SU-DHL-6 (cell line): ENCODE results near the gene SEMA4C.

Source experiments
- EZH2phosphoT487 ChIP-seq: fragments of 200-600 bp; sonication (generic), shearing (Covaris generic); conservative IDR thresholded peaks from 2 replicates; pipeline ENCODE4 v1.6.1; 2018; ENCODE audit warnings: mild to moderate bottlenecking, antibody characterized with exemption, low read length, moderate library complexity, mixed read lengths
- TF ChIP-seq, protein P1 (sequence below): fragments of 200-600 bp; sonication (generic); IDR thresholded peaks from one replicate; pipeline ENCODE4 v1.5.1; 2017; ENCODE audit warnings: antibody characterized with exemption, mild to moderate bottlenecking, low read length, moderate library complexity; ENCODE audit not compliant: insufficient read depth, poor library complexity, severe bottlenecking

- TF ChIP-seq, protein P1, sequence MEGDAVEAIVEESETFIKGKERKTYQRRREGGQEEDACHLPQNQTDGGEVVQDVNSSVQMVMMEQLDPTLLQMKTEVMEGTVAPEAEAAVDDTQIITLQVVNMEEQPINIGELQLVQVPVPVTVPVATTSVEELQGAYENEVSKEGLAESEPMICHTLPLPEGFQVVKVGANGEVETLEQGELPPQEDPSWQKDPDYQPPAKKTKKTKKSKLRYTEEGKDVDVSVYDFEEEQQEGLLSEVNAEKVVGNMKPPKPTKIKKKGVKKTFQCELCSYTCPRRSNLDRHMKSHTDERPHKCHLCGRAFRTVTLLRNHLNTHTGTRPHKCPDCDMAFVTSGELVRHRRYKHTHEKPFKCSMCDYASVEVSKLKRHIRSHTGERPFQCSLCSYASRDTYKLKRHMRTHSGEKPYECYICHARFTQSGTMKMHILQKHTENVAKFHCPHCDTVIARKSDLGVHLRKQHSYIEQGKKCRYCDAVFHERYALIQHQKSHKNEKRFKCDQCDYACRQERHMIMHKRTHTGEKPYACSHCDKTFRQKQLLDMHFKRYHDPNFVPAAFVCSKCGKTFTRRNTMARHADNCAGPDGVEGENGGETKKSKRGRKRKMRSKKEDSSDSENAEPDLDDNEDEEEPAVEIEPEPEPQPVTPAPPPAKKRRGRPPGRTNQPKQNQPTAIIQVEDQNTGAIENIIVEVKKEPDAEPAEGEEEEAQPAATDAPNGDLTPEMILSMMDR = no peak
- TF ChIP-seq EZH2phosphoT487 = no peak
Observed at GRCh38 chr2:96914332-96914731, 44.5 kb upstream of the SEMA4C start.
